Stimulated activated CD4-positive, alpha-beta T cell treated with anti-CD3 and anti-CD28 coated beads, Interleukin-1b, Interleukin-23, amount 100 ng/mL, for 1 hour (primary cell): ENCODE results near the gene UBB.

Source experiments
- DNase-seq, 2 donors: peaks; one replicate each; pipeline ENCODE4 v3.0.0-alpha.2; 2020; ENCODE audit warnings: low read depth in 2 of 2

The UBB gene

GRCh38 chr17:16417896-16418684, 37.2 kb downstream of the UBB start:
- no peak for DNase-seq

GRCh38 chr17:16418685-16419068, 37.8 kb downstream of the UBB start:
- no peak for DNase-seq

- no peak for DNase-seq
Observed at GRCh38 chr17:16419074-16419928, 38.4 kb downstream of the UBB start.

- DNase-seq, result no peak
Observed at GRCh38 chr17:16419929-16420271, 39.0 kb downstream of the UBB start.

- DNase-seq, result no peak
Observed at GRCh38 chr17:16422416-16422815, 41.5 kb downstream of the UBB start.

- DNase-seq, result no peak
Observed at GRCh38 chr17:16423226-16423872, 42.5 kb downstream of the UBB start.

- no peak for DNase-seq
Observed at GRCh38 chr17:16425202-16425601, 44.3 kb downstream of the UBB start.

- no peak for DNase-seq
Observed at GRCh38 chr17:16425698-16426659, 45.1 kb downstream of the UBB start.

GRCh38 chr17:16427020-16427419, 46.1 kb downstream of the UBB start:
- DNase-seq, result no peak

GRCh38 chr17:16428098-16428882, 47.4 kb downstream of the UBB start:
- DNase-seq, result no peak

GRCh38 chr17:16429083-16429482, 48.2 kb downstream of the UBB start:
- no peak for DNase-seq

- no peak for DNase-seq
Observed at GRCh38 chr17:16430650-16431049, 49.8 kb downstream of the UBB start.

- DNase-seq, result no peak
Observed at GRCh38 chr17:16432017-16432416, 51.1 kb downstream of the UBB start.
